Stimulated activated CD4-positive, alpha-beta T cell treated with anti-CD3 and anti-CD28 coated beads, TNF-alpha, amount 100 ng/mL, for 4 hours (primary cell): Measurements from ENCODE around the gene E2F6.

Experiments
- DNase-seq, 3 experiments: peaks; one replicate each; pipeline ENCODE4 v3.0.0-alpha.2; 2020; ENCODE audit warnings: low read depth in 3 of 3

The E2F6 gene

DNA sequence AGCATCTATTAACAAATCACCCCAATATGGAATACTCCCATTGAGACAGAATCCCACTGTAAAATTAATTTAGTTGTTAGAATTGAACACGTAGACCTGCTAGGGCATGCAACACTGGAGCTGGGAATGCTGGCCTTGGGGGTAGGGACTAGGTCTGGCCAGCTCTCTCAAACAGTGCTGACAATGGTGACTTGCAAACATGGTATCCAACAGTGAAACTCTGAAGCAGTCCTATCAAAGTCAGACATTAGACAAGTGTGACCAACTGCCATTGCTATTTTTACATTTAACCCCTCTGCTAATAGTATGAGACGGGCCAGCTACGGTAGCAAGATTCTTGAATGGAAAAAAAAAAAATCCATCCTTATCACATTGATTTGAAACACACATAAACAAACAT lies 7.2 kb downstream of the E2F6 start:
- no peak for DNase-seq

- no peak for DNase-seq
These were observed 8.0 kb downstream of the E2F6 start for GRCh38 chr2:11457935-11458334.

DNA sequence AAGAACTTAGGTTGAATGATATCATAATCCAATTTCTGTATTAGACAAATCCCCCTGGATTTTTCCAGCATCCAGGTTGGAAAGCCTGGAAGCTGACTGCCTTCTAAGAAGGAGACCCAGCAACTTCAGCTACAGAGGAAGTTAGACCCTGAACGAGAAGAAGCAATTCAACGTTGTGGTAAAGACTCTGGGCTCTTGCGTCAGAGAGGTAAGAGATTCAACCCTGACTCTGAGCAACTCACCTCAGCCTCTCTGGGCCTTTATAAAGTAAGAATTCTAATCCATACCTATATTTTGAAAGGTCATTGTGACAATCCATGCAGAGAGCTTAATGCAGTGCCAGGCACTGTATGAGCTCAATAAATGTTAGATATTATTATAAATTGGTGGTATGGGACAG lies 9.7 kb downstream of the E2F6 start:
- no peak for DNase-seq

DNA sequence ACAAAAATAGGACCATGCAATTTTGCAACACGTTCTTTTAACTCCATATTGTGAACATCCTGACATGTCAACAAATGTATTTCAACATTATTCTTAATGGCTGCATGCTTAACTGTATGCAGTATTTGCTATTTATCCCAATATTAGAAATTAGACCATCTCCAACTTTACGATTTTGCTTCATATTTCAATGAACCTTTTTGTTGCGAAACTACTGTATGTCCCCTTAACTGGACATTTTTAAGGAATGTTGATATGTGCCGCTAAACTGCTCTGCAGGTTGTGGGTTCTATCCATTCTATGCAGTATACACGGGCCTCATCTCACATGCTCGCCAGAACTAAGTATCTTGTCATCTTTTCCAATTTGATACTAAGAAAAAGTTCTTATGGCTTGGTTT lies 11.1 kb downstream of the E2F6 start:
- DNase-seq: no peak

GRCh38 chr2:11450791-11451190 lies 15.2 kb downstream of the E2F6 start:
- no peak for DNase-seq

- DNase-seq: no peak
These were observed 19.2 kb downstream of the E2F6 start for GRCh38 chr2:11446733-11447248.

- DNase-seq: no peak
These were observed 21.2 kb downstream of the E2F6 start for GRCh38 chr2:11444737-11445136.

DNA sequence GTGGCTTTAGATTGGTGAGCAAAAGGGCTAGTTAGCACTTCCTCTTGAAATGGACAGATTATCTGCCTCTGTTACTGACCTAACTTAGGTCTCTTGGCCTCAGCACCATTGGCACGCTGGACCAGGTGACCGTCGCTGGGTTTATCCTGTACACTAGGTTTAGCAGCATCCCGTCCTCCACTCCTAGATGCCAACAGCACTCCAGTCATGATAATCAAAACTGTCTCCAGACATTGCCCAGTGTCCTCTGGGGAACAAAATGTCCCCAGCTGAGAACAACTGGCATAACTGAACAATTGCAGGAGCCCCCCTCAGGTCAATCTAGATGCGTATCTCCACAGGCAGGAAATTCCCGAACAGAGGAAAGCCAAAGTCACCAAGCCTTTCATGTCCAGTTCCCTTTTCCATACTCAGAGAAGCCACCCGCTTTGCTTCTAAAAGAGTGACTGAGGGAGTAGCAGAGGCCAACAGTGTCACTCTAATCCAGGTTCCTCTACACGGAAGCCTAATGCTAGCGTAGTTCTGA lies 27.3 kb downstream of the E2F6 start:
- DNase-seq: no peak

- DNase-seq: no peak
These were observed 28.4 kb downstream of the E2F6 start for GRCh38 chr2:11437602-11438001.

GRCh38 chr2:11435036-11435435 lies 30.9 kb downstream of the E2F6 start:
- DNase-seq: no peak

DNA sequence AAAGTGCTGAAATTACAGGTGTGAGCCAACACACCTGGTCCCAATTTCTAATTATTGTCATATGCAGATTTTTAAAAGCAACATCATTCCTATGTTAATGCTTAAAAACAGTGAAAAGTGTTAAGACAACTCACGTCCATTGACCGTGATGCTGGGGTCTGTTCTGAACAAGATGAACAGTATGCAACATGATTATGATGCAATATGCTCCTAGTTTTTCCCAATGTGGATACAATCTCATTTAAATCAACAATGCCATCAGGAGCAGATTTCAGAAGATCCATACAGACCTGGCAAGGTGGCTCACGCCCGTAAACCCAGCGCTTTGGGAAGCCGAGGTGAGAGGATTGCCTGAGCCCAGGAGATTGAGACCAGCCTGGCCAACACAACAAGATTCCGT lies 31.5 kb downstream of the E2F6 start:
- DNase-seq: no peak

- DNase-seq: no peak
These were observed 32.1 kb downstream of the E2F6 start for GRCh38 chr2:11433822-11434221.

DNA sequence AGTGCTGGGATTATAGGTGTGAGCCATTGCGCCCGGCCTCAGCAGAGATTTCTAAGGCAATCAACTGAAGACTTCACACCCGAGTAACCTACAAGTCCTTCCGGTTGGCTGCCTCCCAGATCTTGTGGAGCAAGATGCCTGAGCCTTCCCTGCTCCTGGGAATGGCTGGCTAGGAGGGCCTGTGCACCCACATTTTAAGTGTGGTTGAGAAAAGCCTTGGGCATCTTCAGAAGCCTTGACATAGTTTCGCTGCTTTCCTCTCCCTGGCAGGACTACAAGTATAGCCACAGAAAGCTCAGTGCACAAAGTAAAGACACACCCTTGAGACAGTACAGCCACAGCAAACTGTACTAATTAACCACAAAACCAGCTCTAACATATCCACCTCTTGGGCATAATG lies 35.2 kb downstream of the E2F6 start:
- no peak for DNase-seq

DNA sequence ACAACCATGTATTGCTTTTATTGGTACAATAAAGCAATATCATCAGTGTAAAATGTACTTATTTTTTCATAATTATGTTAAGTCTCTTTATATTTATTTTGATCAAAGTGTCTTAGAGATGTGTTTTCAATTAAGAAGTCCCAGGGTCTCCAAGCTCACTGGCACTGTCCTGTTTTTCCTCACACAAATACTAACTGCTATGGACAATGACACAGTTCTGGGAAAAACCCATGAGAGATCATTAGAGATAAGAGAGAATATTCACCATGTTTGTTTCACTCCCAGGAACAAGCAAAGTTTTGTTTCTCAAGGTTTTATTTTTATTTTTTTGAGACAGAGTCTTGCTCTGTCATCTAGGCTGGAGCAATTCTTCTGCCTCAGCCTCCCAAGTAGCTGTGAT lies 38.7 kb downstream of the E2F6 start:
- DNase-seq: no peak

- DNase-seq: no peak
These were observed 43.0 kb downstream of the E2F6 start for GRCh38 chr2:11422901-11423435.

DNA sequence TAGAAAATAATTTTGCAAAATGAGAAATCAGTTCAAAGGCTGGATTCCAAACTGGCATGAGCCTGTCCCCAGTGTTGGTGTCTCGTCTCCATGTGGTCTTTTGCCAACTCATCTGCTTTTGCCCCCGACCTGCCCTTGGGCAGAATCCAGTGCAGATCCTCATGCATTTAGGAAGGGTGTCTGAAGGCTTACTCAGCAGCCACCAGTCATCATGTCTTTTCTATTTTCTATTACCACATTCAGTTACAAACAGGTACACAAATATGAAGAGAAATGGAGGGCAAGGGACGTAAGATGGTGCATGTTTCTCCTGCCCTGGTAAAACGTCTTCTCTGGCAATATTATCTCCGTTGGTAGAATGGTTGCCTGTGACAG lies 43.5 kb downstream of the E2F6 start:
- DNase-seq: no peak

GRCh38 chr2:11421863-11422490 lies 44.0 kb downstream of the E2F6 start:
- DNase-seq: no peak

GRCh38 chr2:11420671-11421070 lies 45.3 kb downstream of the E2F6 start:
- no peak for DNase-seq

- no peak for DNase-seq
These were observed 45.8 kb downstream of the E2F6 start for GRCh38 chr2:11420190-11420589.

DNA sequence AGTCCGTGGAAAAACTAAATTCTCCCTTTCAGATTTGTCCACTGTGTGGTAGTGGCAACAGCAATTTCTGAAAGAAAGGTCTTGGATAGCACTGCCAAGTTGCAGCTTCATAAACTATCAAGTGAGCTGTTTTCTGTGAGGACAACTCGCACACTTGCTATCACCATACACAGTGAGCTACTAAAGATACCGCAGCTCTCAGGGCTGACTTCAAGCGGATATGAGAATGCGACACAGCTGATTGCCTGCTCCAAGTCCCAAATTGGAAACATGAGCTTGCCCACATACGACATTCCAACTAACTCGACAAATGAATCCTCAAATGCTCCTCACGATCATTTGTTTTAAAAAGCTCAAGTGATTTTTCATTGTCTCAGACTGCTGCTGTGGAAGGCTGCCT lies 46.2 kb downstream of the E2F6 start:
- DNase-seq: no peak

DNA sequence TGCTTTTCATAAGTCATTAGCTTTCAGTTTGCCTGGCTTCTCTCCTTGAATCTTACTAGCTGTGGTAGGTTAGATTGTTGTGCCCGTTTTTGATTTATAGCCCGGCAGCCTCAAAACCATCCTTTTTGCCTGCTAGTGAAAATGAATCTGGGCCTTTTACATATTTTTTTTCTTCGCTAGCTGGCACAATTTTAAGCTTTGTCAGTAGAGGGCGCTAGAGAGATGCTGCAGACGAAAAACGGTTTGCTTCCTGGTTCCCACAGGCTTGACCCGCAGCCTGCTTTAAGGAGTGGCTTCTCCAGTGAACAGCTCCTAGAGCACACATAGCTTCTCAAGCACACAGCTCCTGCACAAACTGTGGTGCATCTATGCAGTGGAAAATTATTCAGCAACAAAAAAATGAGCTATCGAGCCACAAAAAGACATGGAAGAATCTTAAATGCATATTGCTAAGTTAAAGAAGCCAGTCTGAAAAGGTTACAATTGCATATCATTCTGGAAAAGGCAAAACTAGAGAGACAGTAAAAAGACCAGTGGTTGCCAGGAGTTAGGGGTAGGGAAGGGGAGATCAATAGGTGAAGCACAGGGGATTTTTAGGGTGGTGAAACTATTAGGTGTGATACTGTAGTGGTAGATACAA lies 47.9 kb downstream of the E2F6 start:
- DNase-seq: no peak

GRCh38 chr2:11416931-11417330 lies 49.0 kb downstream of the E2F6 start:
- no peak for DNase-seq

DNA sequence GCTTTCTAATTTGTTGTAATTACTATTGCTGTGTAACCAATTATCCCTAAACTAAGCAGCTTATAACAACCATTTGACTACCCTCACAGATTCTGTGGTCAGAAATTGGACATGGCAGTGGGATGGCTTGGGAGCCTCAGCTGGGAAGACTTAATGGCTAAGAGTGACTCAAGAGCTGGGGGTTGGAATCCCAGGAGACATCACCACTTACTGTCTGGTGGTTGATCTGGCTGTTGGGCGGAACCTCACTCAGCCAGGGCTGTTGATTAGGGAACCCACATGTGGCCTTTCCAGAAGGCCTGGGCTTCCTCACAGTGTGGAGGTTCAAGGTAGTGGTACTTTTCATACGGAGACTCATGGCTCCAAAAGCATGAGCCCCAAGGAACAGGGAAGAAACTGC lies 49.8 kb downstream of the E2F6 start:
- no peak for DNase-seq
